Colonic mucosa (tissue), 4 donors: ENCODE measurements around the gene KIAA0232. TPM values are rescaled to one million over a fixed set of nuclear protein-coding genes. Genes with fewer than 3 reads are reported as not detected.

Experiments used
- DNase-seq: peaks from one replicate; pipeline ENCODE4 v3.0.0-alpha.2; 2020
- H3K27ac ChIP-seq: fragments of 200-600 bp; one replicate; pipeline ENCODE4 v1.8.0; 2021
- H3K27me3 ChIP-seq: fragments of 200-600 bp; one replicate; pipeline ENCODE4 v1.8.0; 2021
- H3K36me3 ChIP-seq: fragments of 200-600 bp; one replicate; pipeline ENCODE4 v1.8.0; 2021
- H3K4me1 ChIP-seq: fragments of 200-600 bp; one replicate; pipeline ENCODE4 v1.8.0; 2021; ENCODE audit warnings: mild to moderate bottlenecking
- H3K4me3 ChIP-seq: fragments of 200-600 bp; one replicate; pipeline ENCODE4 v1.8.0; 2021
- H3K9ac ChIP-seq, 2 donors: one replicate each; pipeline ENCODE4 v1.7.0; 2013; ENCODE audit warnings: control low read depth in 2 of 2, low read depth in 2 of 2, low read length in 2 of 2
- H3K9me3 ChIP-seq: fragments of 200-600 bp; one replicate; pipeline ENCODE4 v1.8.0; 2021
- CTCF ChIP-seq: fragments of 200-600 bp; IDR thresholded peaks from one replicate; pipeline ENCODE4 v1.8.0; 2022; ENCODE audit warnings: antibody characterized with exemption, mild to moderate bottlenecking
- intact Hi-C: fragments of 100-400 bp; cut with DNase I; formaldehyde crosslinking; loops from one replicate; pipeline ENCODE4 v1.14.1; 2022
- total RNA-seq, 2 donors: library from RNA; stranded (reverse); fragmentation: NEBNext Ultra II Directional in 1 of 2; extraction: Animal tissue kit (Norgen Biotek cat#: 25700) in 1 of 2; gene quantifications; one replicate each; pipeline ENCODE4 v1.2.1, GENCODE V29; 2021
- donor health status: healthy.
- donor health status: DM: no; HTN: no; CAD: no.
- donor health status: DM: no; HTN: no; CAD: no.

The KIAA0232 gene
- total RNA-seq, 2 donors from 2014 or later, result 20.8 to 32.8 TPM

- no peak for TF ChIP-seq CTCF
- no peak overlapping the region for H3K9ac ChIP-seq
- intact Hi-C loops, result no loop called here
- no peak overlapping the region for H3K4me3 ChIP-seq
- no peak for DNase-seq
- no peak overlapping the region for H3K27ac ChIP-seq
- H3K4me1 ChIP-seq, result no peaks in the 10 kb centered on the region
- no peaks in the 10 kb centered on the region for H3K9me3 ChIP-seq
- H3K27me3 ChIP-seq, result no peaks in the 10 kb centered on the region
- no peaks in the 10 kb centered on the region for H3K36me3 ChIP-seq
Observed at GRCh38 chr4:6855692-6856297, 73.3 kb downstream of the KIAA0232 start.

GRCh38 chr4:6856391-6856790, 73.9 kb downstream of the KIAA0232 start:
- no peaks in the 10 kb centered on the region for H3K27me3 ChIP-seq
- H3K9ac ChIP-seq, result no peak overlapping the region
- no peak for DNase-seq
- TF ChIP-seq CTCF, result no peak
- no peak overlapping the region for H3K27ac ChIP-seq
- no peaks in the 10 kb centered on the region for H3K4me1 ChIP-seq
- intact Hi-C loops, result no loop called here
- H3K9me3 ChIP-seq, result no peaks in the 10 kb centered on the region
- H3K36me3 ChIP-seq, result no peaks in the 10 kb centered on the region
- no peak overlapping the region for H3K4me3 ChIP-seq

GRCh38 chr4:6857009-6857882, 74.7 kb downstream of the KIAA0232 start:
- Histone ChIP-seq H3K36me3 (no peaks in the 10 kb centered on the region), H3K9ac (no peak overlapping the region), H3K4me3 (no peak overlapping the region), H3K9me3 (no peaks in the 10 kb centered on the region), H3K4me1 (no peaks in the 10 kb centered on the region), H3K27me3 (no peaks in the 10 kb centered on the region), H3K27ac (no peak overlapping the region)
- intact Hi-C loops, result no loop called here
- no peak for DNase-seq
- TF ChIP-seq CTCF, result no peak

GRCh38 chr4:6858997-6859396, 76.5 kb downstream of the KIAA0232 start:
- Histone ChIP-seq H3K9ac (no peak overlapping the region), H3K27ac (no peak overlapping the region), H3K4me1 (no peaks in the 10 kb centered on the region), H3K4me3 (no peak overlapping the region), H3K36me3 (no peaks in the 10 kb centered on the region), H3K27me3 (no peaks in the 10 kb centered on the region), H3K9me3 (no peaks in the 10 kb centered on the region)
- intact Hi-C loops, result no loop called here
- DNase-seq, result no peak
- no peak for TF ChIP-seq CTCF

- Histone ChIP-seq H3K4me3 (no peak overlapping the region), H3K4me1 (no peaks in the 10 kb centered on the region), H3K36me3 (no peaks in the 10 kb centered on the region), H3K9ac (no peak overlapping the region), H3K9me3 (no peaks in the 10 kb centered on the region), H3K27ac (no peak overlapping the region), H3K27me3 (no peaks in the 10 kb centered on the region)
- intact Hi-C loops, result no loop called here
- TF ChIP-seq CTCF, result no peak
- DNase-seq, result no peak
Observed at GRCh38 chr4:6859543-6859942, 77.0 kb downstream of the KIAA0232 start.
